Sigmoid colon (tissue), 7 donors: ENCODE results near the gene ZAP70. TPM values are rescaled to one million over a fixed set of nuclear protein-coding genes. Genes with fewer than 3 reads are reported as not detected.

Source experiments
- DNase-seq: peaks from one replicate; pipeline ENCODE4 v3.0.0-alpha.2; 2019
- H3K27ac ChIP-seq, 4 donors: fragments of 200-600 bp; sonication (generic); one replicate each; pipeline ENCODE4 v1.5.1; 2016 to 2019; ENCODE audit warnings: mild to moderate bottlenecking in 1 of 4
- H3K27me3 ChIP-seq, 3 donors: fragments of 200-600 bp; sonication (generic); one replicate each; pipeline ENCODE4 v1.5.1; 2019; ENCODE audit warnings: mild to moderate bottlenecking in 1 of 3
- H3K36me3 ChIP-seq, 4 donors: fragments of 200-600 bp; sonication (generic); one replicate each; pipeline ENCODE4 v1.5.1; 2016 to 2019
- H3K4me1 ChIP-seq, 4 donors: fragments of 200-600 bp; sonication (generic); one replicate each; pipeline ENCODE4 v1.5.1; 2017 to 2019
- H3K4me3 ChIP-seq, 4 donors: fragments of 200-600 bp; sonication (generic); one replicate each; pipeline ENCODE4 v1.5.1; 2017 to 2019; ENCODE audit warnings: mild to moderate bottlenecking in 2 of 4, moderate library complexity in 1 of 4
- H3K9me3 ChIP-seq, 4 donors: fragments of 200-600 bp in 3 of 4; sonication (generic) in 3 of 4; one replicate each; pipeline versions ENCODE4 v1.5.1 to v1.6.1; 2013 to 2019
- EP300 ChIP-seq, 4 donors: sonication (generic); formaldehyde crosslinking; IDR thresholded peaks; one replicate each; pipeline ENCODE4 v1.6.1; 2017; ENCODE audit warnings: antibody characterized with exemption in 4 of 4
- POLR2A ChIP-seq, 2 donors: fragments of 450-650 bp; IDR thresholded peaks; one replicate each; pipeline ENCODE4 v1.6.1; 2016; ENCODE audit warnings: antibody characterized with exemption in 2 of 2, mild to moderate bottlenecking in 2 of 2, moderate library complexity in 2 of 2
- POLR2AphosphoS5 ChIP-seq, 4 donors: sonication (generic); formaldehyde crosslinking; IDR thresholded peaks; one replicate each; pipeline ENCODE4 v1.6.1; 2017; ENCODE audit warnings: antibody characterized with exemption in 4 of 4
- WGBS, 2 donors: extraction: QIAGEN DNeasy Blood & Tissue Kit; methylation state at CpG; one replicate each; pipeline ENCODE4 v1.1.7; 2013; 5-methylcytosine and 5-hydroxymethylcytosine counted together
- intact Hi-C: fragments of 100-400 bp; cut with DNase I; formaldehyde crosslinking; loops from one replicate; pipeline ENCODE4 v1.15.1; 2023
- polyA plus RNA-seq, 3 donors: library from polyadenylated mRNA; stranded (reverse); fragments of 200-250 nt; gene quantifications; one replicate each; pipeline ENCODE4 v1.2.3, GENCODE V29; 2013
- total RNA-seq, 4 donors: library from RNA; depleted of rRNA; stranded (reverse); fragments of >200 nt; gene quantifications; one replicate each; pipeline ENCODE4 v1.1.0, GENCODE V29; 2016
- TF ChIP-seq, protein P1 (sequence below), 4 experiments: fragments of 450-650 bp in 3 of 4; fragments of 200-600 bp in 1 of 4; IDR thresholded peaks; one replicate each; pipeline ENCODE4 v1.5.1; 2016 to 2019; ENCODE audit warnings: antibody characterized with exemption in 4 of 4, mild to moderate bottlenecking in 3 of 4, moderate library complexity in 2 of 4
- donor health status: healthy with polysubstance abuse.
- donor health status: Bipolar disorder and iron deficiency.
- donor health status: healthy.

Gene ZAP70
- total and polyA plus RNA-seq, 7 donors: 1.3 to 28.0 (median 2.5) TPM; not detected in 2

DNA sequence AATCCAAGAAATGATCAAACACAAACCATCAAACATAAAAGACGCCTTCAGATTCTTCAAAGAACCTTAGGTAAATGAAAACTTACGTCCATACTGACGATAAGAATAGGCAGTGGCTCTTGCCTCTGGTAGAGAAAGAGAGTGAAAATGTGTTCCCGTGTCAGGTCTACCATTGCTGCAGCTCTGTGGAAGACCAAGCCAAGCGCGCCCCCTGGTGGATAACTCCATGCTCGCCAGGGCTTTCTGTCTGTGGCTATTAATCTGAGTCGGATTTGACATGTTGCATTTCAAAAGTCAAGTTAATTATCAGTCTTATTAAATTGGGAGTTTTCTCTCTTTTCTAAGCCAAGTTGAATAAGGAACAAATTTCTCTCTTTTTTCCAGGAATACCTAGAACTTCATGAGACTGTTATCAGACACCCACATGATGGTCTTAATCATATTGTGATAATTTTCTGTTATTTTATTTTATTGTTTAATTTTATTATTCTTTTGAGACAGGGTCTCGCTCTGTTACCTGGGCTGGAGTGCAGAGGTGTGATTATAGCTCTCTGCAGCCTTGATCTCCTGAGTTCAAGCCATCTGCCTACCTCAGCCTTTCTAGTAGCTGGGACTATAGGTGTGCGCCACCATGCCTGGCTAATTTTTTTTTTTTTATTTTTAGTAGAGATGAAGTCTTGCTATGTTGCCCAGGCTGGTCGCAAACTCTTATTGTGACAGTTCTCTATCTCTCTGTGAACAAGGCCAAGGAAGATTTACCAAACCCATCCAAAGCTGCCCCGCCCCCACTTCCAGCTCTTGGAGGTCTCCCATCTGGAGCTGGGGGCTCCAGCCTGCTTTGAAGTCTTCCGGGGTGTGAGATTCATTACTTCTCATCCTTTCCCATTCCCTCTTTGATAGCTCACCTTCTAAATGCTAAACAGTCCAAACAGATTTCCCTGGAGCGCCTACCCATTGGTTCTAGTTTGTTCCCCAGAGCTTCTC, 15.8 kb upstream of the ZAP70 start:
- Histone ChIP-seq H3K36me3 (no peaks in the 10 kb centered on the region), H3K27ac (no peak overlapping the region), H3K27me3 (no peaks in the 10 kb centered on the region), H3K4me1 (peaks cover 0 to 4% (median 0%) of the 10 kb centered on the region in 4 donors), H3K4me3 (no peak overlapping the region), H3K9me3 (no peaks in the 10 kb centered on the region)
- TF ChIP-seq POLR2AphosphoS5 (IDR thresholded peaks at IDR 0.05) (peak in 1 of 4 donors; percentile 16), POLR2A (IDR thresholded peaks at IDR 0.05) (no peak), EP300 (IDR thresholded peaks at IDR 0.05) (no peak)
- TF ChIP-seq, protein P1, sequence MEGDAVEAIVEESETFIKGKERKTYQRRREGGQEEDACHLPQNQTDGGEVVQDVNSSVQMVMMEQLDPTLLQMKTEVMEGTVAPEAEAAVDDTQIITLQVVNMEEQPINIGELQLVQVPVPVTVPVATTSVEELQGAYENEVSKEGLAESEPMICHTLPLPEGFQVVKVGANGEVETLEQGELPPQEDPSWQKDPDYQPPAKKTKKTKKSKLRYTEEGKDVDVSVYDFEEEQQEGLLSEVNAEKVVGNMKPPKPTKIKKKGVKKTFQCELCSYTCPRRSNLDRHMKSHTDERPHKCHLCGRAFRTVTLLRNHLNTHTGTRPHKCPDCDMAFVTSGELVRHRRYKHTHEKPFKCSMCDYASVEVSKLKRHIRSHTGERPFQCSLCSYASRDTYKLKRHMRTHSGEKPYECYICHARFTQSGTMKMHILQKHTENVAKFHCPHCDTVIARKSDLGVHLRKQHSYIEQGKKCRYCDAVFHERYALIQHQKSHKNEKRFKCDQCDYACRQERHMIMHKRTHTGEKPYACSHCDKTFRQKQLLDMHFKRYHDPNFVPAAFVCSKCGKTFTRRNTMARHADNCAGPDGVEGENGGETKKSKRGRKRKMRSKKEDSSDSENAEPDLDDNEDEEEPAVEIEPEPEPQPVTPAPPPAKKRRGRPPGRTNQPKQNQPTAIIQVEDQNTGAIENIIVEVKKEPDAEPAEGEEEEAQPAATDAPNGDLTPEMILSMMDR (IDR thresholded peaks at IDR 0.05): peak; percentile 86 to 96 (median 95)
- 28 to 29% methylated on average over 14 of the region's 14 CpGs for whole genome bisulfite sequencing, 2 donors
- peak; percentile 94 for DNase-seq
- intact Hi-C loops: loop anchor here (1.0 to 5.0 kb wide), 3 partner anchors 33 to 107 kb away; partner anchors contain the start of genes ACTR1B and COX5B

DNA sequence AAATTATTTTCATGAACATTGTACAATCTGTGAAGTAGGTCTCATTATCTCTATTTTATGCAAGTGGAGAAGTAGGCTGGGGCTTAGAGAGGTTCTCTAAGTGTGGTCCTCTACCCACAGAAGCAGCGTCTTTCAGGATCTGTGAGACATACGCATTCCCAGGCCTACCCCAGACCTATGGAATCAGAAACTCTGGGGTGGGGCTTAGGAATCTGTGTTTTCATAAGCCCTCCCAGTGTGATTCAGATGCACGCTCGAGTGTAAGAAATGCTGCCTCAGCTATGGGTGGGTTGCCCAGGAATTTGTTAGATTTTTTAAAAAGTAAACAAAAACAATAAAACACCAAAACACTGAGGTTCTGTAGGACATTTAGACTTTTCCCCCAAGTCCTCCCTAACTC, 14.8 kb upstream of the ZAP70 start:
- intact Hi-C loops: loop anchor here (5.0 kb wide), 1 partner anchor 51 kb away; the partner anchor contains the start of gene COX5B
- WGBS, 2 donors: 90% methylated on average over 4 of the region's 4 CpGs
- H3K4me1 ChIP-seq: peaks cover 0 to 4% (median 0%) of the 10 kb centered on the region in 4 donors
- no peak overlapping the region for H3K27ac ChIP-seq
- H3K4me3 ChIP-seq: no peak overlapping the region
- H3K9me3 ChIP-seq: no peaks in the 10 kb centered on the region
- no peaks in the 10 kb centered on the region for H3K27me3 ChIP-seq
- TF ChIP-seq POLR2A (IDR thresholded peaks at IDR 0.05): no peak
- TF ChIP-seq POLR2AphosphoS5 (IDR thresholded peaks at IDR 0.05): no peak
- no peak for TF ChIP-seq EP300 (IDR thresholded peaks at IDR 0.05)
- TF ChIP-seq, protein P1 (IDR thresholded peaks at IDR 0.05): no peak
- H3K36me3 ChIP-seq: no peaks in the 10 kb centered on the region
- DNase-seq: no peak

DNA sequence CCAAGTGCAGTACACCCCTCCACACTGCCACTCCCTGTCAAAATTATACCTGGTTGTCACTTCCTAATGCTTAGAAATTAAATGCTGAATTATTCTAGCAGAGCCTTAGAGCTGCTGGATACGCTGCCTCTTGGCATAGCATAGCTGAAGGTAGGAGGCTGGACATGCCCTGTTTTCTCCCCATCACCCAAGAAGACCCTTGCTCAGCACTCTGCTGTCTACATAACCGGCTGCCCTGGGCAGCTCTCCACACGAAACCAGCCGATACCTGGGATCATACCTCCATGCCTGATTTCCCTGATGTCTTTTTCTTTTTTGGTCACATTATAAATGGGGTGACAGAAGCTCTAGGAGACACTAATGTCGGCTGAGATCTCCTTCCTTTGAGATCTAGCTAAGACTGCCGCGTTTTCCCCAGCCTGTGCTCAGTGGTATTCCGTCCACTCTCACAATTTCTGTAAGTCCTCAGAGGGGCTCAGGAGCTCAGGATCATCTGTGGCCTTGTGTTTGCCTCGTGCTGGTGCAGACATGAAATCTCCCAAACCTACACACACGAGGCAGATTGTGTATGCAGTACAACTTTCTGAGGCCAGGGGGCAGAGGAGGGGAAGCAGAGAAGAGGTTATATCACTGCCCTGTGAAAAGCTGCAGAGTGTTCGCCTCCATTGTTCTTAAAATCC, 13.5 kb upstream of the ZAP70 start:
- 67 to 68% methylated on average over 11 of the region's 11 CpGs for WGBS, 2 donors
- H3K27ac ChIP-seq: no peak overlapping the region
- no peaks in the 10 kb centered on the region for H3K36me3 ChIP-seq
- peaks cover 0 to 4% (median 0%) of the 10 kb centered on the region in 4 donors for H3K4me1 ChIP-seq
- intact Hi-C loops: loop anchor here (5.0 kb wide), 1 partner anchor 53 kb away; the partner anchor contains the start of gene COX5B
- no peaks in the 10 kb centered on the region for H3K9me3 ChIP-seq
- no peaks in the 10 kb centered on the region for H3K27me3 ChIP-seq
- DNase-seq: no peak
- no peak overlapping the region for H3K4me3 ChIP-seq
- TF ChIP-seq POLR2A (IDR thresholded peaks at IDR 0.05): no peak
- no peak for TF ChIP-seq EP300 (IDR thresholded peaks at IDR 0.05)
- TF ChIP-seq, protein P1 (IDR thresholded peaks at IDR 0.05): peak; percentile 26 to 50 (median 44)
- TF ChIP-seq POLR2AphosphoS5 (IDR thresholded peaks at IDR 0.05): no peak

DNA sequence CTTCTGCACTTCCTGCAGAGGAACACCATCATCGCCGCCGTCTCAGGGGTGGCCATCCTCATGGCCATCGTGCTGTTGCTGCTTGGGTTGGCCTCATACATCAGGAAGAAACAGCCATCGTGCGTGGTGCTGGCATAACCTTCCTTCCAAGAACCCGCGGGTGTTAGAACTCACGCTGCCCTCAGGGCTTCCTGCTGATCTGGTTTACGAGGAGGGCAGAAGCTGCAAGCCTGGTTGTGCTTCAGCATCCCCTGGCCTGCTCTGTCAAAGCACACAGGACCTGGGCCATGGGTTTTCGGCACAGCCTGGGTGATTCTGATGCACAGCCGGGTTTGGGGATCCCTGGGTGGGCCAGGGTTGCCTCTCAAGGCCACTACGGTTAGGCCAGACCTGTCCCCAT, 12.2 kb upstream of the ZAP70 start:
- H3K4me3 ChIP-seq: no peak overlapping the region
- no peaks in the 10 kb centered on the region for H3K36me3 ChIP-seq
- no peaks in the 10 kb centered on the region for H3K27me3 ChIP-seq
- H3K27ac ChIP-seq: no peak overlapping the region
- 82 to 86% methylated on average over 13 of the region's 13 CpGs for WGBS, 2 donors
- peaks cover 0 to 4% (median 0%) of the 10 kb centered on the region in 4 donors for H3K4me1 ChIP-seq
- DNase-seq: no peak
- no peaks in the 10 kb centered on the region for H3K9me3 ChIP-seq
- intact Hi-C loops: no loop called here
- TF ChIP-seq EP300 (IDR thresholded peaks at IDR 0.05) (no peak), POLR2A (IDR thresholded peaks at IDR 0.05) (no peak), POLR2AphosphoS5 (IDR thresholded peaks at IDR 0.05) (no peak)
- TF ChIP-seq, protein P1 (IDR thresholded peaks at IDR 0.05): no peak
